NCI-H146 treated with DMSO at 0.1 percent for 48 hours (cell line): ENCODE results near the gene NOL6.
"Not testable (repeated sequence)": the region's sequence is repeated elsewhere in the genome, so short reads cannot be mapped to it uniquely, and the experiment has no call there.

Source experiments
- DNase-seq: peaks from one replicate; lab custom pipeline; 2025; ENCODE audit not compliant: unreplicated experiment; lab: John Stamatoyannopoulos, UW

The NOL6 gene

DNA sequence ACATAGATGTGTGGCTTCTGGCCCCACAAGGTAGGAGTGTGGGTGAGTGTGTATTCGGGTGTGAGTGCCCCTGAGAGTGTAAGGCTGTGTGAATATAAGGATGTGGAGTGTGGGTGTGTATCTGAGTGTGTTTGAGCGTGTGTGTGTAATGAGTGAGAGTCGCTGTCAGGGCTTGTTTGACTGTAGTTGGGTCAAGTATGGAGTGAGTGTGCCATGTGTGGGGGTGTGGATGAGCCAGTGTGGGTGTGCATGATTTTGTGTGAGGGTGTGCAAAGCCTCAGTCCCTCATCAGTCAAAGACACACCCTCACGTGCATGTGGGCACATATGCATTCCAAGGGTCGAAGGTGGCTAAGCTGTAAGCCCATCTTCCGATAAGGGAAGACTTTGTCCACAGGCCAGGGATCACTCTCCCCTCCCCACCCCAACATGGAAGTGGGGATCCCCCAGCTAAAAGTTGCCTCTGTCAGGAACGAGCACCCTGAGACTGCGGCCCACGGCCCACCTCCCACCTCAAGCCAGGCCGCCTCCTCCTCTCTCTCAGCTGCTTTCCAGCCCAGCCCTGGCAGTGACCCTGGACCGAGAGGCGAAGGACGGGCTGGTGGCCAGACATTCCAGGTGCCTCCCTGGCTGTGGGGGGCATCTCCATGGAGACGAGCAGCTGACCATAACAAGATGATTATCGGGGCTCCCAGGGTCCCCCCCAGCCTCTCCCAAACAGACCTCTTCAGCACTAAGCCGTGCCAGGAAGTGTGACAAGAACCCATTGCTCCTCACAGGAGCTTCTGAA is 39.2 kb downstream of the NOL6 start:
- DNase-seq = no peak

GRCh38 chr9:33433871-33434270 is 39.9 kb downstream of the NOL6 start:
- no peak for DNase-seq

DNA sequence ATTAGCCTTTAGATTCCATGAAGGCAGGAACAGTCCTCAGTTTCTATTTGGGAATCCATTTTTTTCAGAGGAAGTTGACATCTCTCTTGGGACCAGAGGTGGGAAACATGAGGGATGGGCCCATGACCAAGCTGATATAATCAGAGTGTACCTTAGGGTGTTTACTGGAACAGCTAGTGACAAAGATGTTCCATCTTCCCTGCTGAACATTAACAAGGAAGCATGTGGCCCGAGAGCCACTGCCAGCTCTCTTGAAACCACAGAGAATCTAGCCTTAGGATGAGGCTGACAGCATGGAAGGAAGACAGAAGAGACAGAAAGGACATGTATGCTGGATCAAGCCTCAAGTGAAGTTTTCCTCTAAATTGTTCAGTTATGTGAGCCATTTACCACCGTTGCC is 42.3 kb downstream of the NOL6 start:
- no peak for DNase-seq

- DNase-seq = no peak
Measured at GRCh38 chr9:33430942-33431341, 42.8 kb downstream of the NOL6 start.

- no peak for DNase-seq
Measured at GRCh38 chr9:33429256-33429985, 44.3 kb downstream of the NOL6 start.

- DNase-seq = no peak
Measured at GRCh38 chr9:33426843-33427293, 46.9 kb downstream of the NOL6 start.

- DNase-seq = no peak
Measured at GRCh38 chr9:33425128-33425533, 48.6 kb downstream of the NOL6 start.

GRCh38 chr9:33424492-33424891 is 49.2 kb downstream of the NOL6 start:
- not testable (repeated sequence) for DNase-seq

DNA sequence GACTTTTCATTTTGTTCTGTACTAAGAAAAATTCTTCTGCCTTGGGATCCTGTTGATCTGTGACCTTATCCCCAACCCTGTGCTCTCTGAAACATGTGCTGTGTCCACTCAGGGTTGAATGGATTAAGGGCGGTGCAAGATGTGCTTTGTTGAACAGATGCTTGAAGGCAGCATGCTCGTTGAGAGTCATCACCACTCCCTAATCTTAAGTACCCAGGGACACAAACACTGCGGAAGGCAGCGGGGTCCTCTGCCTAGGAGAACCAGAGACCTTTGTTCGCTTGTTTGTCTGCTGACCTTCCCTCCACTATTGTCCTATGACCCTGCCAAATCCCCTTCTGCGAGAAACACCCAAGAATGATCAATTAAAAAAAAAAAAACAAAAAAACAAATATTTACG is 49.7 kb downstream of the NOL6 start:
- not testable (repeated sequence) for DNase-seq

- DNase-seq = no peak
Measured at GRCh38 chr9:33419708-33420303, 53.9 kb downstream of the NOL6 start.

DNA sequence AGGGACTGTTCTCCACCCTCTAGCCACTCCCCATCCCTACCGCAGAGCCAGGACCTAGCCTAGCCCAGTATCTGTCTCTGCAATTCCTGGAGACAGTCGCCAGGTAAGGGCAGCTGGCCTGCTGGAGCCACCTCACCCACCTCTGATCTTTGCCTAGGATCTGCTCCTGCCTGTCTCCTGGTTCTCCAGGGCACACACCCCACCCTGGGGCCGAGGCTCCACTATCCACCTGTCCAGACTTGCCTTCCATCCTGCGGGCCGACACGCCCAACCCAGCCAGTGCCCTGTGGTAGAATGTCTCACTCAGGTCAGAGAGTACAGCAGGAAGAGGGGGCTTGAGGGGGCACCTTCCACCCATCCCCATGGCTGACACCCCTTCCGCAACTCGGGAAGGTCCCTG is 55.6 kb downstream of the NOL6 start:
- no peak for DNase-seq

DNA sequence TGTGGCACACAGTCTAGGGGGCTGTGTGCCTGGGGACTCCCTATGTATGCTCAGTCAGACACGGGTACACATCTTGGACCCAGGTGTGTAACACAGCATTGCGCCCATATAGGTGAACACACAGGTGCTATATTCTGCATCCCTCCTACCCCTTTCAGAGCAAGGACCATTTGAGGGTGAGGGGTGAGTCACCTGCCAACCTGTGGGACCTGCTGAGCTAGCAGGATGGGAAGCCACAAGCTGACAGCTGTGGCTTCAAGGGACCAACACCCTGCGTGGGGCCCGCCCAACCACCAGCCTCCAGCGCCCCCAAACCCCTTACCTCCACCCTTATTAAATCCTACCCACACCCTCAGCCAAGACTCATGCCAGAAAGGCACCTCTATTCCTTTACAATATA is 56.7 kb downstream of the NOL6 start:
- DNase-seq = no peak

DNA sequence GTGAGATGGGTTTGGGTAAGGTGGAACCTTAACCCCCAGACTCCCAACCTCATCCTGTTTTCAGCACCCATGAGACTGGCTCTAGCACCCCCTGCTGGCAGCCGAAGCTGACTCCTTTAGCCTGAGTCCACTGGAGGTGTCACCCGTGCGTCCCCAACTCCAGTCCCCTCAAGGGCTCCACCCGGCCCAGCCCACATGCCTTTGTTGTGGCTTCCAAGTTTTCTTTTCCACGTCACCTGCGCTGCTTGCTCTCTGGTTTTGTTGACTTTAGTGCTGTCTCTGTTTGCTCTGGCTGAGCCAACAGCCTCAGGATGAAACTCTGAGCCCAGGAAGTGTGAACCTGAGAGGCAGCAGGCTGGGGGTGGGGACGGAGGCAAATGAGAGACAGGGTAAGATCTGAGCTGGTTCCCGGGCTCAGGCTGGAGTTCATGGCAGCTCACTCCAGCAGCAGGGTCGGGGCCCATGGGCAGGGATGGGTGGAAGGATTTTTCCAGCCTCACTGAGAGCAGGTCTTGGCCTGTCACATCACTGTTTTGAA is 58.2 kb downstream of the NOL6 start:
- peak; percentile 88 for DNase-seq

GRCh38 chr9:33414889-33415500 is 58.7 kb downstream of the NOL6 start:
- DNase-seq = no peak

DNA sequence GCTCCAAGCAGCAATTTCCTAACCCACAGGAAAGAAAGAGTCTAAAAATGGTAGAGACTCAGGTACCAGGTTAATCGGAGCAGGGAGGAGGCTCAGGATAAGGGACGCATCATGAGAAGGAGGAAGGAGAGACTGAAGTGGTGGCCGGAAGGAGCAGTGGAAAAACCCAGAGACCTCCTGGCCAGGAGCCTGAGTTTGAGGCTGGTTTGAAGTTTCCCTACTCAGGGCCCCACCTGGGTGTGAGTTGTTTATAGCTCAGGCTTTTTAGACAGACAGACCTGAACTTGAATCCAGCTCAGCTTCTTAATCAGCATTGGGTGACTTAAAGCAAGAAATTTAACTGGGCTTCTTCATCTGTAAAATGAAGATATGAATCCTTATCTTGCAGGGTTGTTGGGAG is 59.5 kb downstream of the NOL6 start:
- no peak for DNase-seq
